HepG2 (cell line): ENCODE measurements around the gene RNF40. TPM values are rescaled to one million over a fixed set of nuclear protein-coding genes. Genes with fewer than 3 reads are reported as not detected.

Experiments
- ATF7 ChIP-seq, 2 experiments: fragments of 450-650 bp in 1 of 2; sonication (generic) in 1 of 2; formaldehyde crosslinking in 1 of 2; IDR thresholded peaks; 2 replicates each; pipeline versions ENCODE4 v1.4.0 to v1.6.1; 2016 to 2020; ENCODE audit warnings: antibody characterized with exemption in 1 of 2, mild to moderate bottlenecking in 1 of 2, missing genetic modification reagents in 1 of 2
- CHCHD3 ChIP-seq: sonication (generic); formaldehyde crosslinking; IDR thresholded peaks from 2 replicates; pipeline ENCODE4 v1.8.0; 2022; ENCODE audit warnings: mild to moderate bottlenecking, missing genetic modification reagents, moderate library complexity
- MED13 ChIP-seq: sonication (generic); formaldehyde crosslinking; IDR thresholded peaks from 2 replicates; pipeline ENCODE4 v1.5.0; 2020; ENCODE audit warnings: missing genetic modification reagents
- NCOA2 ChIP-seq: sonication (generic); formaldehyde crosslinking; IDR thresholded peaks from 2 replicates; pipeline ENCODE4 v1.8.0; 2022; ENCODE audit warnings: inconsistent platforms
- NFYC ChIP-seq: IDR thresholded peaks from 2 replicates; pipeline ENCODE4 v1.6.1; 2016; ENCODE audit warnings: missing genetic modification reagents, missing compliant biosample characterization
- PRPF4 ChIP-seq: fragments of 200-400 bp; formaldehyde crosslinking; IDR thresholded peaks from 2 replicates; pipeline ENCODE4 v1.6.1; 2016; ENCODE audit warnings: low read length, low read depth; ENCODE audit not compliant: poor library complexity, severe bottlenecking
- RNF219 ChIP-seq: sonication (generic); formaldehyde crosslinking; IDR thresholded peaks from 2 replicates; pipeline ENCODE4 v1.5.0; 2020; ENCODE audit warnings: mild to moderate bottlenecking, missing genetic modification reagents
- SNAI1 ChIP-seq: sonication (generic); formaldehyde crosslinking; IDR thresholded peaks from 2 replicates; pipeline ENCODE4 v1.5.0; 2020; ENCODE audit warnings: mild to moderate bottlenecking, missing genetic modification reagents, borderline replicate concordance
- ZFP41 ChIP-seq: sonication (generic); formaldehyde crosslinking; IDR thresholded peaks from 2 replicates; pipeline ENCODE4 v1.4.0; 2020; ENCODE audit warnings: mild to moderate bottlenecking, missing genetic modification reagents, borderline replicate concordance
- ZFP91 ChIP-seq: sonication (generic); formaldehyde crosslinking; IDR thresholded peaks from 2 replicates; pipeline ENCODE4 v1.9.0; 2022; ENCODE audit warnings: missing genetic modification reagents, mild to moderate bottlenecking, borderline replicate concordance
- ZNF124 ChIP-seq: sonication (generic); formaldehyde crosslinking; IDR thresholded peaks from 2 replicates; pipeline ENCODE4 v1.4.0; 2020; ENCODE audit warnings: missing genetic modification reagents
- polyA plus RNA-seq, 8 experiments: library from polyadenylated mRNA; depleted of rRNA in 3 of 8; stranded (reverse) in 7 of 8; unstranded in 1 of 8; fragments of >200 nt; fragmentation: Illumina TruSeq in 4 of 8; extraction: Trizol in 4 of 8; gene quantifications; 2 replicates each; pipeline versions ENCODE4 v1.2.1 to v1.2.3, GENCODE V29; 2011 to 2016; ENCODE audit warnings: low read depth in 4 of 8, missing spikeins in 1 of 8, mixed read lengths in 1 of 8; ENCODE audit not compliant: insufficient read depth in 1 of 8
- total RNA-seq, 5 experiments: library from RNA; depleted of rRNA; stranded (reverse); fragments of >200 nt; fragmentation: Illumina TruSeq; extraction: Trizol; gene quantifications; 2 replicates each; pipeline ENCODE4 v1.2.3, GENCODE V29; 2016; ENCODE audit warnings: low read depth in 1 of 5
- TF ChIP-seq, protein P1 (sequence below): sonication (generic); formaldehyde crosslinking; IDR thresholded peaks from 2 replicates; pipeline ENCODE4 v1.4.0; 2020; ENCODE audit warnings: missing genetic modification reagents
- TF ChIP-seq, protein P2 (sequence below): sonication (generic); formaldehyde crosslinking; IDR thresholded peaks from 2 replicates; pipeline ENCODE4 v1.4.0; 2020; ENCODE audit warnings: missing genetic modification reagents
- TF ChIP-seq, protein P3 (sequence below): sonication (generic); formaldehyde crosslinking; IDR thresholded peaks from 2 replicates; pipeline ENCODE4 v1.5.0; 2020; ENCODE audit warnings: missing genetic modification reagents

Gene RNF40
- total and polyA plus RNA-seq, 2 of the 13 experiments (the other 11 are each of a cell fraction or from before 2014, with no cell fraction given), result 84.0 to 85.6 TPM

GRCh38 chr16:30775392-30776188 lies 13.5 kb downstream of the RNF40 start (continued):
- peak; percentile 90; the same call in 1 of the 2 replicates for TF ChIP-seq RNF219 (CRISPR knock-in tag)
- TF ChIP-seq, protein P1, sequence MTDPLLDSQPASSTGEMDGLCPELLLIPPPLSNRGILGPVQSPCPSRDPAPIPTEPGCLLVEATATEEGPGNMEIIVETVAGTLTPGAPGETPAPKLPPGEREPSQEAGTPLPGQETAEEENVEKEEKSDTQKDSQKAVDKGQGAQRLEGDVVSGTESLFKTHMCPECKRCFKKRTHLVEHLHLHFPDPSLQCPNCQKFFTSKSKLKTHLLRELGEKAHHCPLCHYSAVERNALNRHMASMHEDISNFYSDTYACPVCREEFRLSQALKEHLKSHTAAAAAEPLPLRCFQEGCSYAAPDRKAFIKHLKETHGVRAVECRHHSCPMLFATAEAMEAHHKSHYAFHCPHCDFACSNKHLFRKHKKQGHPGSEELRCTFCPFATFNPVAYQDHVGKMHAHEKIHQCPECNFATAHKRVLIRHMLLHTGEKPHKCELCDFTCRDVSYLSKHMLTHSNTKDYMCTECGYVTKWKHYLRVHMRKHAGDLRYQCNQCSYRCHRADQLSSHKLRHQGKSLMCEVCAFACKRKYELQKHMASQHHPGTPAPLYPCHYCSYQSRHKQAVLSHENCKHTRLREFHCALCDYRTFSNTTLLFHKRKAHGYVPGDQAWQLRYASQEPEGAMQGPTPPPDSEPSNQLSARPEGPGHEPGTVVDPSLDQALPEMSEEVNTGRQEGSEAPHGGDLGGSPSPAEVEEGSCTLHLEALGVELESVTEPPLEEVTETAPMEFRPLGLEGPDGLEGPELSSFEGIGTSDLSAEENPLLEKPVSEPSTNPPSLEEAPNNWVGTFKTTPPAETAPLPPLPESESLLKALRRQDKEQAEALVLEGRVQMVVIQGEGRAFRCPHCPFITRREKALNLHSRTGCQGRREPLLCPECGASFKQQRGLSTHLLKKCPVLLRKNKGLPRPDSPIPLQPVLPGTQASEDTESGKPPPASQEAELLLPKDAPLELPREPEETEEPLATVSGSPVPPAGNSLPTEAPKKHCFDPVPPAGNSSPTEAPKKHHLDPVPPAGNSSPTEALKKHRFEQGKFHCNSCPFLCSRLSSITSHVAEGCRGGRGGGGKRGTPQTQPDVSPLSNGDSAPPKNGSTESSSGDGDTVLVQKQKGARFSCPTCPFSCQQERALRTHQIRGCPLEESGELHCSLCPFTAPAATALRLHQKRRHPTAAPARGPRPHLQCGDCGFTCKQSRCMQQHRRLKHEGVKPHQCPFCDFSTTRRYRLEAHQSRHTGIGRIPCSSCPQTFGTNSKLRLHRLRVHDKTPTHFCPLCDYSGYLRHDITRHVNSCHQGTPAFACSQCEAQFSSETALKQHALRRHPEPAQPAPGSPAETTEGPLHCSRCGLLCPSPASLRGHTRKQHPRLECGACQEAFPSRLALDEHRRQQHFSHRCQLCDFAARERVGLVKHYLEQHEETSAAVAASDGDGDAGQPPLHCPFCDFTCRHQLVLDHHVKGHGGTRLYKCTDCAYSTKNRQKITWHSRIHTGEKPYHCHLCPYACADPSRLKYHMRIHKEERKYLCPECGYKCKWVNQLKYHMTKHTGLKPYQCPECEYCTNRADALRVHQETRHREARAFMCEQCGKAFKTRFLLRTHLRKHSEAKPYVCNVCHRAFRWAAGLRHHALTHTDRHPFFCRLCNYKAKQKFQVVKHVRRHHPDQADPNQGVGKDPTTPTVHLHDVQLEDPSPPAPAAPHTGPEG (CRISPR knock-in tag), result peak; percentile 76
- peak; percentile 81; the same call in 1 of the 2 replicates for TF ChIP-seq ZFP41 (CRISPR knock-in tag)
- TF ChIP-seq ZNF124 (CRISPR knock-in tag), result peak; percentile 87; the same call in 1 of the 2 replicates
- peak; percentile 74 for TF ChIP-seq MED13 (CRISPR knock-in tag)
- no peak for TF ChIP-seq PRPF4
- TF ChIP-seq NFYC (CRISPR knock-in tag), result peak; percentile 51
- peak; percentile 57; the same call in 1 of the 2 replicates for TF ChIP-seq NCOA2 (CRISPR knock-in tag)
- TF ChIP-seq, protein P2, sequence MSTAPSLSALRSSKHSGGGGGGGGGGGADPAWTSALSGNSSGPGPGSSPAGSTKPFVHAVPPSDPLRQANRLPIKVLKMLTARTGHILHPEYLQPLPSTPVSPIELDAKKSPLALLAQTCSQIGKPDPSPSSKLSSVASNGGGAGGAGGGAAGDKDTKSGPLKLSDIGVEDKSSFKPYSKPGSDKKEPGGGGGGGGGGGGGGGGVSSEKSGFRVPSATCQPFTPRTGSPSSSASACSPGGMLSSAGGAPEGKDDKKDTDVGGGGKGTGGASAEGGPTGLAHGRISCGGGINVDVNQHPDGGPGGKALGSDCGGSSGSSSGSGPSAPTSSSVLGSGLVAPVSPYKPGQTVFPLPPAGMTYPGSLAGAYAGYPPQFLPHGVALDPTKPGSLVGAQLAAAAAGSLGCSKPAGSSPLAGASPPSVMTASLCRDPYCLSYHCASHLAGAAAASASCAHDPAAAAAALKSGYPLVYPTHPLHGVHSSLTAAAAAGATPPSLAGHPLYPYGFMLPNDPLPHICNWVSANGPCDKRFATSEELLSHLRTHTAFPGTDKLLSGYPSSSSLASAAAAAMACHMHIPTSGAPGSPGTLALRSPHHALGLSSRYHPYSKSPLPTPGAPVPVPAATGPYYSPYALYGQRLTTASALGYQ (CRISPR knock-in tag), result peak; percentile 40; the same call in 1 of the 2 replicates
- peak; percentile 98; the same call in 1 of the 2 replicates for TF ChIP-seq ZFP91 (CRISPR knock-in tag)
- TF ChIP-seq, protein P3, sequence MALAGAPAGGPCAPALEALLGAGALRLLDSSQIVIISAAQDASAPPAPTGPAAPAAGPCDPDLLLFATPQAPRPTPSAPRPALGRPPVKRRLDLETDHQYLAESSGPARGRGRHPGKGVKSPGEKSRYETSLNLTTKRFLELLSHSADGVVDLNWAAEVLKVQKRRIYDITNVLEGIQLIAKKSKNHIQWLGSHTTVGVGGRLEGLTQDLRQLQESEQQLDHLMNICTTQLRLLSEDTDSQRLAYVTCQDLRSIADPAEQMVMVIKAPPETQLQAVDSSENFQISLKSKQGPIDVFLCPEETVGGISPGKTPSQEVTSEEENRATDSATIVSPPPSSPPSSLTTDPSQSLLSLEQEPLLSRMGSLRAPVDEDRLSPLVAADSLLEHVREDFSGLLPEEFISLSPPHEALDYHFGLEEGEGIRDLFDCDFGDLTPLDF (CRISPR knock-in tag), result peak; percentile 61; the same call in 1 of the 2 replicates
- no peak; the same call in 1 of the 2 replicates for TF ChIP-seq SNAI1 (CRISPR knock-in tag)
- peak; percentile 69 for TF ChIP-seq ATF7 (IDR thresholded peaks at IDR 0.05)
- TF ChIP-seq ATF7 (CRISPR knock-in tag; IDR thresholded peaks at IDR 0.05), result peak; percentile 21; the same call in 1 of the 2 replicates
- TF ChIP-seq CHCHD3 (CRISPR knock-in tag), result 0 out of 2 replicates have a peak, but pooled peaks have one; percentile 81
